SK-N-MC (cell line): Measurements from ENCODE around the gene LRP3.

ENCODE experiments used
- EZH2 ChIP-seq: fragments of 200-600 bp; sonication (generic); IDR thresholded peaks from one replicate; pipeline ENCODE4 v1.6.1; 2017; ENCODE audit warnings: antibody characterized with exemption
- POLR2AphosphoS5 ChIP-seq: IDR thresholded peaks from 2 replicates; pipeline ENCODE4 v1.6.1; 2012; ENCODE audit warnings: mild to moderate bottlenecking, low read depth, low read length, borderline replicate concordance

- TF ChIP-seq POLR2AphosphoS5 (no peak), EZH2 (no peak)
Observed at GRCh38 chr19:33205110-33205509, 11.0 kb downstream of the LRP3 start.
